K562 treated with DMSO at 1 percent for 48 hours (cell line): Measurements from ENCODE around the gene KHDC1L. TPM values are rescaled to one million over a fixed set of nuclear protein-coding genes. Genes with fewer than 3 reads are reported as not detected.

Experiments used
- total RNA-seq: library from RNA; unstranded; fragments of 300-600 nt; gene quantifications from 2 replicates; pipeline ENCODE4 v1.2.3, GENCODE V29; 2022; ENCODE audit warnings: low replicate concordance; ENCODE audit errors: extremely low read depth

The KHDC1L gene, protein sequence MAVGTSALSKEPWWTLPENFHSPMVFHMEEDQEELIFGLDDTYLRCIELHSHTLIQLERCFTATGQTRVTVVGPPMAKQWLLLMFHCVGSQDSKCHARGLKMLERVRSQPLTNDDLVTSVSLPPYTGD
- not detected in 2 replicates for total RNA-seq

GRCh38 chr6:73225396-73225795, at the start of gene KHDC1L:
TSS of gene KHDC1L (minus strand) at chr6:73225496. CDS start at chr6:73225408, 88 bp downstream.

GRCh38 chr6:73262671-73263569, 37.6 kb upstream of the KHDC1L start, which contains the start of gene KHDC1:
TSS of gene KHDC1 (minus strand) at chr6:73263196. CDS start at chr6:73242517, 20,679 bp downstream.

Other genes with a start within 250 kb of the KHDC1L start
- gene KHDC1, start 37.7 kb upstream of the KHDC1L start, total RNA-seq = not detected in 2 replicates
- gene DPPA5, start 128.8 kb upstream of the KHDC1L start, total RNA-seq = not detected in 2 replicates
- not detected in 2 replicates for gene KHDC3L, start 137.2 kb upstream of the KHDC1L start, total RNA-seq
- gene OOEP, start 144.4 kb upstream of the KHDC1L start, total RNA-seq = not detected in 2 replicates
- not detected in 2 replicates for gene DDX43, start 169.3 kb upstream of the KHDC1L start, total RNA-seq
- not detected in 2 replicates for gene CGAS, start 226.8 kb upstream of the KHDC1L start, total RNA-seq
- gene MTO1, start 236.2 kb upstream of the KHDC1L start, total RNA-seq = not detected in 2 replicates